ENCODE measurements around the gene ERI3. TPM values are rescaled to one million over a fixed set of nuclear protein-coding genes. Genes with fewer than 3 reads are reported as not detected.

Gene ERI3
- total RNA-seq, 1 donor from 2014 or later: 39.3 TPM

DNA sequence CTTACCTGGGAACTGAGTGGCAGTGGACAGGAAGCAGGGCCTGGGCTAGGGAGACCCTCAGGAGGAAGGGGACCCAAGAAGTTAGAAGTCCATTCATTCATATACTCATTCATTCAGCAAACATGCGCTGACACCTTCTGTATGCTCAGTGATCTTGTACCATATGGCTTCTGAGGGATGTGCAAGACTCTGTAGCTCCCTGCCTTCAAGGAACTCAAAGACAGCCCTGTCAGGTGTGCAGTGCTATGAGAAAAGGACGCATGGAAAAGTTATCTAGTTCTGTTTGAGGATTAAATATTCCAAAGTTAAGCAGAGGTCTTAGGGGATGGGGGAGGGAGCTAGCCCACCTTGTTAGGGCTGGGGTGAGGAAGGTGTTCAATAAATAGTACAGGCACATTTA, 129.3 kb downstream of the ERI3 start:
- intact Hi-C loops (cut with DNase I): no loop called here
- no peak for DNase-seq (ENCODE audit: extremely low spot score in 2 of 2)

DNA sequence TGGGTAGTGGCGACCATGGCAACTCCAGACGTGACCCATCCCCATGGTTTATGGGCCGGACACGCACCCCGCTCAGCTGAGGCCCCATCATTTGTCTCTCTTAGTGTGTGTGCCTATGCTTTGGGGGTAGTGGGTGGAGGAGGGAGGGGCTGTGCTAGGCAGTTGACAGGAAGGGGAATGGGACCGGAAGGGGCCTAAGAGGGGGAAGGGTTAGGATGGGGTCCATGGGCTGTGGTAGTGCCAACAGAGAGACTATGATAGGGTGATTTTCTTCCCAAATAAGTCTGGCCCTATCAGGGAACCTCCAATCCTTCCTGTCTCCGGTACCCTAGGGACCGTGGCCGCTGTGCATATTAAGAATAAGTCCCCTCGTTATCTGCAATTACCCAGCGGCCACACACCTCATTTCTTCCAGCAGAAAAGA, 131.9 kb downstream of the ERI3 start:
- Histone ChIP-seq H3K36me3 (peaks cover 0 to 34% of the 10 kb centered on the region in 2 donors), H3K27me3 (no peaks in the 10 kb centered on the region), H3K4me1 (peaks cover 6% of the 10 kb centered on the region), H3K4me3 (no peak overlapping the region), H3K27ac (no peak overlapping the region), H3K9me3 (no peaks in the 10 kb centered on the region)
- no peak for DNase-seq (ENCODE audit: extremely low spot score in 2 of 2)
- intact Hi-C loops (cut with DNase I): no loop called here
- TF ChIP-seq, protein P1, sequence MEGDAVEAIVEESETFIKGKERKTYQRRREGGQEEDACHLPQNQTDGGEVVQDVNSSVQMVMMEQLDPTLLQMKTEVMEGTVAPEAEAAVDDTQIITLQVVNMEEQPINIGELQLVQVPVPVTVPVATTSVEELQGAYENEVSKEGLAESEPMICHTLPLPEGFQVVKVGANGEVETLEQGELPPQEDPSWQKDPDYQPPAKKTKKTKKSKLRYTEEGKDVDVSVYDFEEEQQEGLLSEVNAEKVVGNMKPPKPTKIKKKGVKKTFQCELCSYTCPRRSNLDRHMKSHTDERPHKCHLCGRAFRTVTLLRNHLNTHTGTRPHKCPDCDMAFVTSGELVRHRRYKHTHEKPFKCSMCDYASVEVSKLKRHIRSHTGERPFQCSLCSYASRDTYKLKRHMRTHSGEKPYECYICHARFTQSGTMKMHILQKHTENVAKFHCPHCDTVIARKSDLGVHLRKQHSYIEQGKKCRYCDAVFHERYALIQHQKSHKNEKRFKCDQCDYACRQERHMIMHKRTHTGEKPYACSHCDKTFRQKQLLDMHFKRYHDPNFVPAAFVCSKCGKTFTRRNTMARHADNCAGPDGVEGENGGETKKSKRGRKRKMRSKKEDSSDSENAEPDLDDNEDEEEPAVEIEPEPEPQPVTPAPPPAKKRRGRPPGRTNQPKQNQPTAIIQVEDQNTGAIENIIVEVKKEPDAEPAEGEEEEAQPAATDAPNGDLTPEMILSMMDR (IDR thresholded peaks at IDR 0.05): no peak
- TF ChIP-seq POLR2AphosphoS5 (IDR thresholded peaks at IDR 0.05; ENCODE audit: insufficient read depth in 1 of 2, low read depth in 1 of 2) (no peak), POLR2A (IDR thresholded peaks at IDR 0.05) (no peak)

More for the DNA sequence above, 129.3 kb downstream of the ERI3 start:
- peaks cover 6% of the 10 kb centered on the region for H3K4me1 ChIP-seq
- no peaks in the 10 kb centered on the region for H3K27me3 ChIP-seq
- no peaks in the 10 kb centered on the region for H3K9me3 ChIP-seq
- no peak overlapping the region for H3K4me3 ChIP-seq
- no peak overlapping the region for H3K27ac ChIP-seq
- H3K36me3 ChIP-seq: peaks cover 0 to 8% of the 10 kb centered on the region in 2 donors
- TF ChIP-seq POLR2A (IDR thresholded peaks at IDR 0.05): no peak

DNA sequence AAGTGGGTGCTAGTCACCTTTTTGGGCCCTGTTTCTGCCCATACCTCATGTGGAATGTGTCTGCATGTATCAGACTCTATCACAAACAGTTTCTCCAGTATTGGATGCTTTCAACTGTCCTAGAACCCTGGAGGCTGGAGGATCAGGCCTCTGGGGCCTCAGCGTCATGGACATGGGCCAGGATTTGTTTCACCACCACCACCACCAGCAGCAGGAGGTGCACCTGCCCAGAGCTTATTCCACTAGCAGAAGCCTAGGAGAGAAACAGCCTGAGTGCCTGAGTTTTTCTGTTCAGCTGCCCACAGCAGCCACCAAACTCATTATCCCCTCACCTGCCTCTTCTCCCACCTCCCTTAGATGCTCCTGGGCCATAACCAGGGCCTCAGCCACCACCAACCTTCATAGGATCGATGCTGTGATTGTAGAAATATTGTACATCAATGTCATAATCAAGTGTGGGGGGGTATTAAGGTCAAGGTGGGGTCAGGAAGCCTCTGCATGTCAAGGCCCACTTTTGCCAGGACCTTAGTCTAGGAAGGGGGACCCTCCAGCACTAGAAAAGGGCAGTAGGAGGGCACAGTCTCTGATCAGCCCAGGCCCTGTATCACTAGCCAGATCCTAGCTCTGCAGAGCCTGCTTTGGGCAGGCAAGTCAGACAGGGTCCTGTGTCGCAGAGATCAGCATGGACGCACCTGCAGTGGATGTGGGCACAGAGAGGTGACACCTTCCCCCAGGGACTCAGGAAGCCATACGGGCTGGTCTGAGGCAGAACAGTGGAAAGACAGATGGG, 132.5 kb downstream of the ERI3 start:
- intact Hi-C loops (cut with DNase I): no loop called here
- DNase-seq (ENCODE audit: extremely low spot score in 2 of 2): no peak
- Histone ChIP-seq H3K27me3 (no peaks in the 10 kb centered on the region), H3K4me1 (peaks cover 6% of the 10 kb centered on the region), H3K9me3 (no peaks in the 10 kb centered on the region), H3K27ac (no peak overlapping the region), H3K4me3 (no peak overlapping the region), H3K36me3 (peaks cover 0 to 38% of the 10 kb centered on the region in 2 donors)
- TF ChIP-seq, protein P1 (IDR thresholded peaks at IDR 0.05): no peak
- TF ChIP-seq POLR2A (IDR thresholded peaks at IDR 0.05): no peak

DNA sequence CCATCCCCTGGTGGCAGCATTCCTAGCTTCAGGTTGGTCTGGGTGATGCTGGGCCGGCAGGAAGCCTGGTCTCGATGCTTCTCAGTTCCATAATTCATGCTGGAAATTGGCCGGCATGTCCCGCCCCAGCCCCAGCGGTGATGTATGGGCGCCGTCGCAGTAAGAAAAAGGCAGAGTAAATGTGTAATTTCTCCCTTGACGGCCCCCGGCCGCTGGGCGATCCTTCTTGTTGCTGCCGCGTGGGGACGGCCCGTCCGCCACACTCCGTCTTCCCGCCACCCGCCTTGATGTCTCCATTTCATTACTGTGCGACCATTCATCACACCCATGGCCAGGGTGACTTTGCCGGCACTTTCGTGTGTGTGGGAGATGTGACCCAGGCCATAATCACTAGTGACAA, 133.3 kb downstream of the ERI3 start:
- H3K27ac ChIP-seq: no peak overlapping the region
- DNase-seq (ENCODE audit: extremely low spot score in 2 of 2): no peak
- H3K4me1 ChIP-seq: no peaks in the 10 kb centered on the region
- TF ChIP-seq POLR2AphosphoS5 (IDR thresholded peaks at IDR 0.05; ENCODE audit: insufficient read depth in 1 of 2, low read depth in 1 of 2) (no peak), POLR2A (IDR thresholded peaks at IDR 0.05) (no peak)
- TF ChIP-seq, protein P1 (IDR thresholded peaks at IDR 0.05): no peak
- intact Hi-C loops (cut with DNase I): loop anchor here (2.0 kb wide), 1 partner anchor 73 kb away; no protein-coding TSS in a partner anchor
- H3K36me3 ChIP-seq: peaks cover 0 to 39% of the 10 kb centered on the region in 2 donors
- no peaks in the 10 kb centered on the region for H3K27me3 ChIP-seq
- H3K4me3 ChIP-seq: no peak overlapping the region
- H3K9me3 ChIP-seq: no peaks in the 10 kb centered on the region

DNA sequence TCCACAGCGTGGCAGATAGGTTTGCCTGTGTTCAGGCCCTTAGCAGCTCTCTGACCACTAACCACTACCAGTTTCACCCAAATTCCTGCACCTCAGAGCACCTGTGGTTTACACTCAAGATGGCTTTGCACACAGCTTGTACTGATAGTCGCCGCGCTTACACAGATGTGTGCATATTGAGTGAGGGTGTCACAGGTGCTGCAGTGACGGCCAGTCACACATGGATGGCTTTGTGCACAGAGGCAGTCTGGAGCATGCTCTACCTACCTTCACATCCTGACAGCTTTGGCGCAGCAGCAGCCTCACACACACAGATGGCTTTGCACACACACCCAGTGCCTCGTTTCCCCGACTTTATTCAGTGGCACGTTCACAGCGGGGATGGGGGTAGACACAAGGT, 134.3 kb downstream of the ERI3 start:
- H3K27me3 ChIP-seq: no peaks in the 10 kb centered on the region
- H3K4me1 ChIP-seq: no peaks in the 10 kb centered on the region
- TF ChIP-seq POLR2A (IDR thresholded peaks at IDR 0.05) (no peak), POLR2AphosphoS5 (IDR thresholded peaks at IDR 0.05; ENCODE audit: insufficient read depth in 1 of 2, low read depth in 1 of 2) (no peak)
- TF ChIP-seq, protein P1 (IDR thresholded peaks at IDR 0.05): no peak
- no peak overlapping the region for H3K4me3 ChIP-seq
- no peak overlapping the region for H3K27ac ChIP-seq
- no peaks in the 10 kb centered on the region for H3K9me3 ChIP-seq
- peaks cover 0 to 49% of the 10 kb centered on the region in 2 donors for H3K36me3 ChIP-seq
- DNase-seq (ENCODE audit: extremely low spot score in 2 of 2): no peak
- intact Hi-C loops (cut with DNase I): loop anchor here (2.0 kb wide), 1 partner anchor 74 kb away; no protein-coding TSS in a partner anchor

Measured in vagina (tissue), 2 donors.